ENCODE results near the gene POU3F3. TPM values are rescaled to one million over a fixed set of nuclear protein-coding genes. Genes with fewer than 3 reads are reported as not detected.

POU3F3 gene
- total RNA-seq, 4 donors from 2014 or later: not detected

GRCh38 chr2:104880076-104880475, 26.2 kb downstream of the POU3F3 start:
- TF ChIP-seq CTCF (IDR thresholded peaks at IDR 0.05): no peak
- DNase-seq (ENCODE audit: low spot score): no peak
- no peak for ATAC-seq (ENCODE audit: low FRiP score)

GRCh38 chr2:104883357-104883756, 29.4 kb downstream of the POU3F3 start:
- no peak for TF ChIP-seq CTCF (IDR thresholded peaks at IDR 0.05)
- DNase-seq (ENCODE audit: low spot score): no peak
- ATAC-seq (ENCODE audit: low FRiP score): no peak

- DNase-seq (ENCODE audit: low spot score) (no peak), ATAC-seq (ENCODE audit: low FRiP score) (no peak)
- TF ChIP-seq CTCF (IDR thresholded peaks at IDR 0.05): no peak
Measured at GRCh38 chr2:104885119-104885782, 31.3 kb downstream of the POU3F3 start.

GRCh38 chr2:104887676-104888075, 33.8 kb downstream of the POU3F3 start:
- ATAC-seq (ENCODE audit: low FRiP score) (no peak), DNase-seq (ENCODE audit: low spot score) (no peak)
- TF ChIP-seq CTCF (IDR thresholded peaks at IDR 0.05): no peak

- DNase-seq (ENCODE audit: low spot score) (no peak), ATAC-seq (ENCODE audit: low FRiP score) (no peak)
- TF ChIP-seq CTCF (IDR thresholded peaks at IDR 0.05): no peak
Measured at GRCh38 chr2:104888489-104889258, 34.8 kb downstream of the POU3F3 start.

- ATAC-seq (ENCODE audit: low FRiP score) (no peak), DNase-seq (ENCODE audit: low spot score) (no peak)
- TF ChIP-seq CTCF (IDR thresholded peaks at IDR 0.05): no peak
Measured at GRCh38 chr2:104889291-104889959, 35.5 kb downstream of the POU3F3 start.

All from omental fat pad (tissue), 4 donors.